GM10266 (cell line): ENCODE data around the gene JAK1.

Experiments
- DNase-seq: peaks from one replicate; pipeline ENCODE4 v3.0.0; 2012; ENCODE audit errors: extremely low spot score
- CTCF ChIP-seq: IDR thresholded peaks from 2 replicates; pipeline ENCODE4 v1.5.1; 2012; ENCODE audit warnings: mild to moderate bottlenecking, low read depth; ENCODE audit not compliant: control insufficient read depth, insufficient read depth; ENCODE audit errors: missing control alignments

Gene JAK1

GRCh38 chr1:64849942-64850341, 116.4 kb downstream of the JAK1 start:
- no peak for TF ChIP-seq CTCF
- no peak for DNase-seq

- no peak for TF ChIP-seq CTCF
- DNase-seq: no peak
These were observed 117.5 kb downstream of the JAK1 start for GRCh38 chr1:64848803-64849202.

GRCh38 chr1:64848136-64848535, 118.2 kb downstream of the JAK1 start:
- no peak for TF ChIP-seq CTCF
- DNase-seq: no peak

GRCh38 chr1:64847666-64848065, 118.7 kb downstream of the JAK1 start:
- no peak for DNase-seq
- TF ChIP-seq CTCF: no peak

- no peak for TF ChIP-seq CTCF
- no peak for DNase-seq
These were observed 119.5 kb downstream of the JAK1 start for GRCh38 chr1:64846573-64847430.

GRCh38 chr1:64845831-64846425, 120.4 kb downstream of the JAK1 start:
- TF ChIP-seq CTCF: no peak
- no peak for DNase-seq

- no peak for TF ChIP-seq CTCF
- DNase-seq: no peak
These were observed 121.7 kb downstream of the JAK1 start for GRCh38 chr1:64844609-64845008.
